Left lung (tissue), 10 donors: ENCODE results near the gene TSPAN11. TPM values are rescaled to one million over a fixed set of nuclear protein-coding genes. Genes with fewer than 3 reads are reported as not detected.

Experiments
- ATAC-seq: fragments of 200-7000 bp; cut with Tn5 transposase; one replicate; pipeline ENCODE4 v1.9.1; 2020; ENCODE audit warnings: moderate library complexity
- DNase-seq, 4 donors: peaks; one replicate each; pipeline ENCODE4 v3.0.0-alpha.2; 2013 to 2020
- H3K27ac ChIP-seq, 2 donors: fragments of 200-600 bp; sonication (generic) in 1 of 2; one replicate each; pipeline versions ENCODE4 v1.5.0 to v1.8.0; 2020 to 2021
- H3K27me3 ChIP-seq, 2 donors: fragments of 200-600 bp; sonication (generic) in 1 of 2; one replicate each; pipeline versions ENCODE4 v1.5.0 to v1.8.0; 2020 to 2021
- H3K36me3 ChIP-seq, 2 donors: fragments of 200-600 bp; sonication (generic) in 1 of 2; one replicate each; pipeline versions ENCODE4 v1.5.0 to v1.8.0; 2020 to 2021
- H3K4me1 ChIP-seq, 2 donors: fragments of 200-600 bp; one replicate each; pipeline ENCODE4 v1.8.0; 2021
- H3K4me3 ChIP-seq, 2 donors: fragments of 200-600 bp; sonication (generic) in 1 of 2; one replicate each; pipeline versions ENCODE4 v1.5.0 to v1.8.0; 2020 to 2021; ENCODE audit warnings: mild to moderate bottlenecking in 1 of 2
- H3K9me3 ChIP-seq, 2 donors: fragments of 200-600 bp; sonication (generic) in 1 of 2; one replicate each; pipeline versions ENCODE4 v1.5.0 to v1.8.0; 2020 to 2021
- CTCF ChIP-seq, 2 donors: fragments of 200-600 bp; sonication (generic) in 1 of 2; IDR thresholded peaks; one replicate each; pipeline versions ENCODE4 v1.5.0 to v1.8.0; 2021; ENCODE audit warnings: antibody characterized with exemption in 2 of 2
- intact Hi-C, 2 donors: fragments of 100-400 bp; cut with DNase I; formaldehyde crosslinking; loops; one replicate each; pipeline versions ENCODE4 v1.11.2 to v1.14.2; 2022
- polyA plus RNA-seq, 6 donors: library from polyadenylated mRNA; unstranded; fragments of 120-200 nt; gene quantifications; one replicate each; pipeline ENCODE4 v1.2.1, GENCODE V29; 2013; ENCODE audit not compliant: insufficient read length in 6 of 6
- total RNA-seq, 2 donors: library from RNA; stranded (reverse); fragmentation: NEBNext Ultra II Directional; extraction: Animal tissue kit (Norgen Biotek cat#: 25700); gene quantifications; one replicate each; pipeline ENCODE4 v1.2.1, GENCODE V29; 2021
- donor health status: DM: no; HTN: yes; CAD: no.
- donor health status: DM: no; HTN: no; CAD: no.

TSPAN11 gene
- total and polyA plus RNA-seq, 8 donors, result 4.1 to 18.2 (median 14.7) TPM

- DNase-seq (no peak), ATAC-seq (no peak)
- intact Hi-C loops, result no loop called here
- Histone ChIP-seq H3K4me3 (no peak overlapping the region), H3K27me3 (no peaks in the 10 kb centered on the region), H3K9me3 (no peaks in the 10 kb centered on the region), H3K27ac (no peak overlapping the region), H3K4me1 (peaks cover 3 to 6% of the 10 kb centered on the region in 2 donors), H3K36me3 (no peaks in the 10 kb centered on the region)
- no peak for TF ChIP-seq CTCF (IDR thresholded peaks at IDR 0.05)
Observed at GRCh38 chr12:30992381-30992780, 65.8 kb downstream of the TSPAN11 start.

- no peak overlapping the region for H3K27ac ChIP-seq
- ATAC-seq (no peak), DNase-seq (no peak)
- intact Hi-C loops, result no loop called here
- no peaks in the 10 kb centered on the region for H3K36me3 ChIP-seq
- H3K4me3 ChIP-seq, result no peak overlapping the region
- peaks cover 3 to 4% of the 10 kb centered on the region in 2 donors for H3K4me1 ChIP-seq
- no peaks in the 10 kb centered on the region for H3K27me3 ChIP-seq
- no peaks in the 10 kb centered on the region for H3K9me3 ChIP-seq
- TF ChIP-seq CTCF (IDR thresholded peaks at IDR 0.05), result no peak
Observed at GRCh38 chr12:30993766-30994165, 67.2 kb downstream of the TSPAN11 start.

GRCh38 chr12:30994274-30994673 lies 67.7 kb downstream of the TSPAN11 start:
- H3K27ac ChIP-seq, result no peak overlapping the region
- TF ChIP-seq CTCF (IDR thresholded peaks at IDR 0.05), result no peak
- no peaks in the 10 kb centered on the region for H3K9me3 ChIP-seq
- H3K27me3 ChIP-seq, result no peaks in the 10 kb centered on the region
- no peaks in the 10 kb centered on the region for H3K36me3 ChIP-seq
- intact Hi-C loops, result no loop called here
- DNase-seq, result no peak
- H3K4me3 ChIP-seq, result no peak overlapping the region
- ATAC-seq, result no peak
- H3K4me1 ChIP-seq, result no peaks in the 10 kb centered on the region

GRCh38 chr12:30996255-30996654 lies 69.7 kb downstream of the TSPAN11 start:
- no peak overlapping the region for H3K27ac ChIP-seq
- intact Hi-C loops, result no loop called here
- no peak for DNase-seq
- H3K9me3 ChIP-seq, result no peaks in the 10 kb centered on the region
- no peaks in the 10 kb centered on the region for H3K27me3 ChIP-seq
- no peaks in the 10 kb centered on the region for H3K4me1 ChIP-seq
- H3K36me3 ChIP-seq, result no peaks in the 10 kb centered on the region
- H3K4me3 ChIP-seq, result no peak overlapping the region
- ATAC-seq, result peak; percentile 41
- TF ChIP-seq CTCF (IDR thresholded peaks at IDR 0.05), result no peak

DNA sequence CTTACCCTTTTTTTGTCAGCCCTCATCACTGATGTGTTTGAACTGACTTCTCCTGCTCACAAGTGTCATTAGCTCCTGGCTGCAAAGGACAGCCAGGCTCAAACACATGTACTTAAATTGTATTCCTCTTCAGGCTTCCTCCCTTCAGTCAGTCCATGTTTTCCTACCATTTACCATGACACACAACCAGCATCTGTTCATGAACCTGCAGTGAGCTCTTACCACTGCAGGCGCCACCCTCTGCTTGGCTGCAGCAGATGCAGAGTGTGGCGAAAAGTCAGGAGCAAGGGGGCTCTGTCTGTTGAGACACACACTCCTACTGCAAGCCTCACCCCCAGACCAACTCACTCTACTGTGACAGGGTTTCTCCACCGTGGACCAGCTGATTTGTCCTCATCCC lies 70.2 kb downstream of the TSPAN11 start:
- ATAC-seq (no peak), DNase-seq (no peak)
- Histone ChIP-seq H3K36me3 (no peaks in the 10 kb centered on the region), H3K4me1 (no peaks in the 10 kb centered on the region), H3K27me3 (no peaks in the 10 kb centered on the region), H3K27ac (no peak overlapping the region), H3K4me3 (no peak overlapping the region), H3K9me3 (no peaks in the 10 kb centered on the region)
- TF ChIP-seq CTCF (IDR thresholded peaks at IDR 0.05), result no peak
- intact Hi-C loops, result no loop called here
